A549 (cell line): ENCODE results near the gene CABP2. TPM values are rescaled to one million over a fixed set of nuclear protein-coding genes. Genes with fewer than 3 reads are reported as not detected.
"Not testable (repeated sequence)": the region's sequence is repeated elsewhere in the genome, so short reads cannot be mapped to it uniquely, and the experiment has no call there.

Source experiments
- ATAC-seq, 2 experiments: fragments of 200-7000 bp in 1 of 2; fragments of >200 bp in 1 of 2; cut with Nextera tagmentation in 1 of 2; cut with Tn5 transposase in 1 of 2; 3 replicates each; pipeline versions ENCODE4 v1.8.0 to v1.9.1; 2018 to 2020; ENCODE audit warnings: mild to moderate bottlenecking in 1 of 2, moderate library complexity in 1 of 2
- CTCF ChIA-PET: fragments of 300-600 bp; sonication (Branson Sonifier 250); formaldehyde crosslinking; extraction: SDS; loops from one replicate; lab custom pipeline; 2021; ENCODE audit warnings: antibody characterized with exemption, inconsistent platforms; lab: Yijun Ruan, JAX
- POLR2A ChIA-PET: fragments of 350-600 bp; formaldehyde crosslinking; extraction: SDS; loops from one replicate; lab custom pipeline; 2021; ENCODE audit warnings: antibody characterized with exemption, inconsistent platforms; lab: Yijun Ruan, JAX
- DNase-seq, 2 experiments: peaks; one replicate each; pipeline versions ENCODE4 v3.0.0 to v3.0.0-alpha.2; 2011 to 2016; ENCODE audit warnings: low read depth in 1 of 2, low spot score in 1 of 2
- FAIRE-seq: peaks from 2 replicates; lab custom pipeline; 2011; peaks lifted over from hg19 to GRCh38; lab: Jason Lieb, UNC
- H3K27ac ChIP-seq, 2 experiments: fragments of >200 bp; sonication (Bioruptor Twin); formaldehyde crosslinking; 3 replicates each; pipeline ENCODE4 v1.5.1; 2016 to 2017
- H3K4me1 ChIP-seq: fragments of >200 bp; sonication (Bioruptor Twin); formaldehyde crosslinking; 3 replicates; pipeline ENCODE4 v1.6.1; 2016
- H3K4me2 ChIP-seq: fragments of >200 bp; sonication (Bioruptor Twin); formaldehyde crosslinking; 3 replicates; pipeline ENCODE4 v1.6.1; 2016
- H3K4me3 ChIP-seq: fragments of >200 bp; sonication (Bioruptor Twin); formaldehyde crosslinking; 3 replicates; pipeline ENCODE4 v1.5.1; 2016
- H3K9me3 ChIP-seq: fragments of >200 bp; sonication (Bioruptor Twin); formaldehyde crosslinking; 3 replicates; pipeline ENCODE4 v1.6.1; 2016
- CBX2 ChIP-seq: fragments of 200-600 bp; sonication (generic); IDR thresholded peaks from 2 replicates; pipeline ENCODE4 v1.6.1; 2016; ENCODE audit warnings: low read depth, mild to moderate bottlenecking, borderline replicate concordance
- CBX8 ChIP-seq: fragments of 200-600 bp; sonication (generic); IDR thresholded peaks from 2 replicates; pipeline ENCODE4 v1.6.1; 2016
- CEBPB ChIP-seq, 2 experiments: fragments of >200 bp in 1 of 2; sonication (Bioruptor Twin) in 1 of 2; formaldehyde crosslinking in 1 of 2; IDR thresholded peaks; 2 replicates each; pipeline ENCODE4 v1.6.1; 2012 to 2016
- CHD2 ChIP-seq: fragments of 150-350 bp; IDR thresholded peaks from 2 replicates; pipeline ENCODE4 v1.6.1; 2014; ENCODE audit warnings: low read length; ENCODE audit not compliant: partially characterized antibody
- CHD4 ChIP-seq: fragments of 200-600 bp; sonication (generic); IDR thresholded peaks from 2 replicates; pipeline ENCODE4 v1.6.1; 2016; ENCODE audit warnings: antibody characterized with exemption, mild to moderate bottlenecking, borderline replicate concordance
- EP300 ChIP-seq, 2 experiments: fragments of >200 bp; sonication (Bioruptor Twin); formaldehyde crosslinking; IDR thresholded peaks; 2 replicates in 1 of 2; 3 replicates in 1 of 2; pipeline ENCODE4 v1.6.1; 2016 to 2017
- FOSL2 ChIP-seq, 2 experiments: fragments of 450-650 bp in 1 of 2; fragments of >200 bp in 1 of 2; sonication (Bioruptor Twin) in 1 of 2; formaldehyde crosslinking; IDR thresholded peaks; 2 replicates each; pipeline versions ENCODE4 v1.5.0 to v1.6.1; 2016 to 2020; ENCODE audit warnings: mild to moderate bottlenecking in 1 of 2, moderate library complexity in 1 of 2
- FOXS1 ChIP-seq: fragments of 250-450 bp; sonication (Bioruptor Pico); IDR thresholded peaks from 2 replicates; pipeline ENCODE4 v1.5.0; 2020; ENCODE audit warnings: mild to moderate bottlenecking, moderate library complexity
- HDAC2 ChIP-seq: fragments of 200-600 bp; sonication (generic); IDR thresholded peaks from 2 replicates; pipeline ENCODE4 v1.6.1; 2016
- HEYL ChIP-seq: fragments of 250-450 bp; sonication (Bioruptor Pico); IDR thresholded peaks from 2 replicates; pipeline ENCODE4 v1.8.0; 2021; ENCODE audit warnings: mild to moderate bottlenecking, moderate library complexity
- JUN ChIP-seq, 2 experiments: fragments of >200 bp; sonication (Bioruptor Twin); formaldehyde crosslinking; IDR thresholded peaks; 2 replicates in 1 of 2; 3 replicates in 1 of 2; pipeline ENCODE4 v1.6.1; 2016 to 2017
- MYC ChIP-seq: IDR thresholded peaks from 2 replicates; pipeline ENCODE4 v1.6.1; 2012; ENCODE audit warnings: mild to moderate bottlenecking, inconsistent platforms, low read length, improper control_type of control experiment, borderline replicate concordance
- NFE2L2 ChIP-seq: fragments of 150-350 bp; conservative IDR thresholded peaks from 2 replicates; pipeline ENCODE4 v1.6.1; 2014; ENCODE audit warnings: low read length
- NR3C1 ChIP-seq: fragments of >200 bp; sonication (Bioruptor Twin); formaldehyde crosslinking; IDR thresholded peaks from 3 replicates; pipeline ENCODE4 v1.6.1; 2017
- POLR2A ChIP-seq: IDR thresholded peaks from 2 replicates; pipeline ENCODE4 v1.6.1; 2012; ENCODE audit warnings: mild to moderate bottlenecking, low read length
- RAD21 ChIP-seq, 2 experiments: fragments of >200 bp in 1 of 2; sonication (Bioruptor Twin) in 1 of 2; formaldehyde crosslinking in 1 of 2; IDR thresholded peaks in 1 of 2; conservative IDR thresholded peaks in 1 of 2; 2 replicates in 1 of 2; 3 replicates in 1 of 2; pipeline ENCODE4 v1.6.1; 2012 to 2018; ENCODE audit warnings: inconsistent platforms in 1 of 2
- RFX5 ChIP-seq: fragments of 450-650 bp; IDR thresholded peaks from 2 replicates; pipeline ENCODE4 v1.7.1; 2014; ENCODE audit warnings: antibody characterized with exemption, mild to moderate bottlenecking, moderate library complexity
- RNF2 ChIP-seq: fragments of 200-600 bp; sonication (generic); IDR thresholded peaks from 2 replicates; pipeline ENCODE4 v1.6.1; 2016; ENCODE audit warnings: low read depth, mild to moderate bottlenecking, antibody characterized with exemption, moderate library complexity, borderline replicate concordance
- SREBF2 ChIP-seq: fragments of 450-650 bp; IDR thresholded peaks from 2 replicates; pipeline ENCODE4 v1.6.1; 2014; ENCODE audit warnings: mild to moderate bottlenecking, moderate library complexity
- TFCP2L1 ChIP-seq: fragments of 250-450 bp; sonication (Bioruptor Pico); IDR thresholded peaks from 2 replicates; pipeline ENCODE4 v1.5.0; 2021; ENCODE audit warnings: mild to moderate bottlenecking
- ZFP36 ChIP-seq: fragments of 450-650 bp; IDR thresholded peaks from 2 replicates; pipeline ENCODE4 v1.6.1; 2014; ENCODE audit warnings: borderline replicate concordance; ENCODE audit not compliant: partially characterized antibody
- ZNF302 ChIP-seq: fragments of 250-450 bp; sonication (Bioruptor Pico); IDR thresholded peaks from 2 replicates; pipeline ENCODE4 v1.9.0; 2021; ENCODE audit warnings: inconsistent platforms, mild to moderate bottlenecking, moderate library complexity
- WGBS: methylation state at CpG from one replicate; pipeline ENCODE4 v1.1.6; 2017; ENCODE audit errors: missing lambda C conversion rate; 5-methylcytosine and 5-hydroxymethylcytosine counted together
- polyA plus RNA-seq, 4 experiments: library from polyadenylated mRNA; depleted of rRNA in 3 of 4; stranded (reverse); fragments of >200 nt; fragmentation: RNase III in 1 of 4; extraction: RNeasy Plus Mini Kit Qiagen cat#74134 plus additional on column Dnase treatment in 1 of 4; gene quantifications; 2 replicates in 3 of 4; 3 replicates in 1 of 4; pipeline ENCODE4 v1.2.3, GENCODE V29; 2011 to 2017
- TF ChIP-seq, protein P1 (sequence below): fragments of 250-450 bp; sonication (Bioruptor Pico); IDR thresholded peaks from 2 replicates; pipeline ENCODE4 v1.5.0; 2021; ENCODE audit warnings: mild to moderate bottlenecking, moderate library complexity, borderline replicate concordance
- TF ChIP-seq, protein P2 (sequence below): IDR thresholded peaks from 2 replicates; pipeline ENCODE4 v1.6.1; 2012

Gene CABP2
- polyA plus RNA-seq, 2 of the 4 experiments (the other 2 are of a cell fraction): not detected

DNA sequence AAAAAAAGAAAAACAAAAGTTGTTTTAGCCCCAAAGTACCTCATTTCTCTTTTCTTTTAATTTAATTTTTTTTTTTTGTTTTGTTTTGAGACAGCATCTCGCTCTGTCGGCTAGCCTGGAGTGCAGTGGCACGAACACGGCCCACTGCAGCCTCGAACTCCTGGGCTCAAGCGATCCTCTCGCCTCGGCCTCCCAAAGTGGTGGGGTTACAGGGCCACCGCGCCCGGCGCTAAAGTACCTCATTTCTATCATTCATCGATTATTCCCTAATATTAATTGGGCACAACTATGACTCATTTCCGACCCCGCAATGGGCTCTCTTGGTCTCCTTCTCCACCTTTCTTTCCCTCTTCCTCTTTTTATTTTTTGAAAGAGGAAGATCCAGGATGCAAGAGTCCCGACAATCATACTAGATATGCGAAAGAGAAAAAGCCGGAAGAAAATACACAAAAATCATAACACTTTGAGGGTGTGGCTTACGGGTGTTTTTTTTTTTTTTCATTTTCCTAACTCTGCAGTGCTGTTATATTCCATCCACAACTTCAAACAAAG is 40.9 kb downstream of the CABP2 start:
- ChIA-PET CTCF (interaction anchor here (0.7 to 3.9 kb wide), 4 partner anchors 10 to 137 kb away, joined by 3 to 22 read pairs (median 4); partner anchors contain the start of gene TMEM134), POLR2A (interaction anchor here (0.6 to 1.3 kb wide), 8 partner anchors 9 to 109 kb away, joined by 3 to 6 read pairs (median 4); partner anchors contain the start of genes CLCF1, PPP1CA and RPS6KB2)
- 31% methylated on average over 19 of the region's 19 CpGs for WGBS
- FAIRE-seq (no peak), DNase-seq (no peak), ATAC-seq (peak; percentile 23 to 52; a peak in 5 of 6 replicates)
- Histone ChIP-seq H3K4me2 (peak overlapping the region; percentile 97), H3K4me1 (peaks cover 11% of the 10 kb centered on the region; the same call in 2 of the 3 replicates), H3K9me3 (no peaks in the 10 kb centered on the region), H3K27ac (peak overlapping the region; percentile 71 to 88), H3K4me3 (peak overlapping the region; percentile 55)
- TF ChIP-seq FOSL2 (IDR thresholded peaks at IDR 0.05): no peak
- TF ChIP-seq FOSL2 (CRISPR knock-in tag; IDR thresholded peaks at IDR 0.05): peak; percentile 75
- TF ChIP-seq, protein P1, sequence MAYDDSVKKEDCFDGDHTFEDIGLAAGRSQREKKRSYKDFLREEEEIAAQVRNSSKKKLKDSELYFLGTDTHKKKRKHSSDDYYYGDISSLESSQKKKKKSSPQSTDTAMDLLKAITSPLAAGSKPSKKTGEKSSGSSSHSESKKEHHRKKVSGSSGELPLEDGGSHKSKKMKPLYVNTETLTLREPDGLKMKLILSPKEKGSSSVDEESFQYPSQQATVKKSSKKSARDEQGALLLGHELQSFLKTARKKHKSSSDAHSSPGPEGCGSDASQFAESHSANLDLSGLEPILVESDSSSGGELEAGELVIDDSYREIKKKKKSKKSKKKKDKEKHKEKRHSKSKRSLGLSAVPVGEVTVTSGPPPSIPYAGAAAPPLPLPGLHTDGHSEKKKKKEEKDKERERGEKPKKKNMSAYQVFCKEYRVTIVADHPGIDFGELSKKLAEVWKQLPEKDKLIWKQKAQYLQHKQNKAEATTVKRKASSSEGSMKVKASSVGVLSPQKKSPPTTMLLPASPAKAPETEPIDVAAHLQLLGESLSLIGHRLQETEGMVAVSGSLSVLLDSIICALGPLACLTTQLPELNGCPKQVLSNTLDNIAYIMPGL (CRISPR knock-in tag): no peak
- TF ChIP-seq SREBF2: no peak
- no peak for TF ChIP-seq JUN (IDR thresholded peaks at IDR 0.05)
- no peak for TF ChIP-seq EP300 (IDR thresholded peaks at IDR 0.05)

DNA sequence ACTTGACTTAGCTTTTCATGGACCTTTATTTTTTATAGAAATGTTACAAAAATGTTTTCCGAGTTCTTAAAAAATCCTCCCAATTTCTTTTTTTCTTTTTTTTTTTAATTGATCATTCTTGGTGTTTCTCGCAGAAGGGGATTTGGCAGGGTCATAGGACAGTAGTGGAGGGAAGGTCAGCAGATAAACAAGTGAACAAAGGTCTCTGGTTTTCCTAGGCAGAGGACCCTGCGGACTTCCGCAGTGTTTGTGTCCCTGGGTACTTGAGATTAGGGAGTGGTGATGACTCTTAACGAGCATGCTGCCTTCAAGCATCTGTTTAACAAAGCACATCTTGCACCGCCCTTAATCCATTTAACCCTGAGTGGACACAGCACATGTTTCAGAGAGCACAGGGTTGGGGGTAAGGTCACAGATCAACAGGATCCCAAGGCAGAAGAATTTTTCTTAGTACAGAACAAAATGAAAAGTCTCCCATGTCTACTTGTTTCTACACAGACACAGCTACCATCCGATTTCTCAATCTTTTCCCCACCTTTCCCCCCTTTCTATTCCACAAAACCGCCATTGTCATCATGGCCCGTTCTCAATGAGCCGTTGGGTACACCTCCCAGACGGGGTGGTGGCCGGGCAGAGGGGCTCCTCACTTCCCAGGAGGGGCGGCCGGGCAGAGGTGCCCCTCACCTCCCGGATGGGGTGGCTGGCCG is 45.7 kb downstream of the CABP2 start:
- H3K4me1 ChIP-seq, H3K9me3 ChIP-seq, H3K27ac ChIP-seq, POLR2A ChIA-PET, FAIRE-seq, DNase-seq, H3K4me3 ChIP-seq, ATAC-seq, H3K4me2 ChIP-seq: not testable (repeated sequence)
- CTCF ChIA-PET: interaction anchor here (0.6 to 1.4 kb wide), 5 partner anchors 9 to 126 kb away, joined by 3 to 7 read pairs (median 6); partner anchors contain the start of gene PITPNM1
- WGBS: 66% methylated on average over 14 of the region's 16 CpGs

DNA sequence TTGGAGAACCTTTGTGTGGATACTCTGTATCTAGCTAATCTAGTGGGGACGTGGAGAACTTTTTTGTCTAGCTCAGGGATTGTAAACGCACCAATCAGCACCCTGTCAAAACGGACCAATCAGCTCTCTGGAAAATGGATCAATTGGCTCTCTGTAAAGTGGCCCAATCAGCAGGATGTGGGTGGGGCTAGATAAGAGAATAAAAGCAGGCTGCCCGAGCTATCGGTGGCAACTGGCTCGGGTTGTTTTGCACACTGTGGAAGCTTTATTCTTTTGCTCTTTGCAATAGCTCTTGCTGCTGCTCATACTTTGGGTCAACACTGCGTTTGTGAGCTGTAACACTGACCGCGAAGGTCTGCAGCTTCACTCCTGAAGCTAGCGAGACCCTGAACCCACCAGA is 46.6 kb downstream of the CABP2 start:
- not testable (repeated sequence) for FAIRE-seq, H3K9me3 ChIP-seq, H3K4me3 ChIP-seq, H3K4me2 ChIP-seq, H3K4me1 ChIP-seq, ATAC-seq, H3K27ac ChIP-seq, DNase-seq
- WGBS: 75% methylated on average over 10 of the region's 10 CpGs
- ChIA-PET CTCF (interaction anchor here (0.6 to 1.8 kb wide), 5 partner anchors 9 to 125 kb away, joined by 3 to 7 read pairs (median 5); partner anchors contain the start of genes PITPNM1 and PPP1CA), POLR2A (interaction anchor here (1.2 kb wide), 1 partner anchor 11 kb away, joined by 3 read pairs; no protein-coding TSS in a partner anchor)

DNA sequence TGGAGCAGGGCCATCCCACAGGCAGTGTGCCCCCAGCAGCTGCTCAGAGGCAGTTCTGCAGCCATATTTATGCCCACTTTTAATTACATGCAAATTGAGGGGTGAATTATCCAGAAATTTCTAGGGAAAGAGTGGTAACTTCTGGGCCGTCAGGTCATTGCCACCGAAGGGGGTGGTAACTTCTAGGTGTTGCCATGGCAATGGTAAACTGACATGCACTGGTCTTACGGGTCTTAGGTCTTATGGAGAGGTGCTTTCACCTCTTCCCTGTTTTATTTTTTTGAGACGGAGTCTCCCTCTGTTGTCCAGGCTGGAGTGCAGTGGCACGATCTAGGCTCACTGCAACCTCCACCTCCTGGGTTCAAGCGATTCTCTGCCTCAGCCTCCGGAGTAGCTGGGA is 50.4 kb downstream of the CABP2 start:
- DNase-seq (no peak), FAIRE-seq (no peak), ATAC-seq (no peak)
- H3K9me3 ChIP-seq: no peaks in the 10 kb centered on the region
- 86% methylated on average over 7 of the region's 7 CpGs for WGBS
- CTCF ChIA-PET: interaction anchor here (0.6 to 0.9 kb wide), 2 partner anchors 72 to 89 kb away, joined by 3 read pairs; no protein-coding TSS in a partner anchor
- H3K27ac ChIP-seq: no peak overlapping the region
- no peak overlapping the region for H3K4me3 ChIP-seq
- peaks cover 9% of the 10 kb centered on the region for H3K4me1 ChIP-seq
- POLR2A ChIA-PET: no interaction called here
- no peak overlapping the region for H3K4me2 ChIP-seq
- TF ChIP-seq POLR2A (no peak), ZFP36 (no peak), HDAC2 (no peak), MYC (no peak), RAD21 (conservative IDR thresholded peaks at IDR 0.05 in 1 of 2, IDR thresholded peaks at IDR 0.05 in 1 of 2) (no peak), FOXS1 (CRISPR knock-in tag) (no peak), CBX2 (no peak), NFE2L2 (no peak), CEBPB (IDR thresholded peaks at IDR 0.05) (no peak), HEYL (CRISPR knock-in tag) (no peak), TFCP2L1 (CRISPR knock-in tag) (no peak), CHD4 (no peak), ZNF302 (CRISPR knock-in tag) (no peak), CHD2 (no peak), NR3C1 (no peak), CBX8 (no peak), FOSL2 (IDR thresholded peaks at IDR 0.05) (no peak), FOSL2 (CRISPR knock-in tag; IDR thresholded peaks at IDR 0.05) (no peak), RNF2 (no peak), RFX5 (no peak)
- TF ChIP-seq, protein P2, sequence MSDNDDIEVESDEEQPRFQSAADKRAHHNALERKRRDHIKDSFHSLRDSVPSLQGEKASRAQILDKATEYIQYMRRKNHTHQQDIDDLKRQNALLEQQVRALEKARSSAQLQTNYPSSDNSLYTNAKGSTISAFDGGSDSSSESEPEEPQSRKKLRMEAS: no peak
